SK-N-SH (cell line): Measurements from ENCODE around the gene VCX3B.

Source experiments
- CTCF ChIP-seq: fragments of 200-600 bp; sonication (generic); IDR thresholded peaks from 2 replicates; pipeline ENCODE4 v1.6.1; 2017; ENCODE audit warnings: antibody characterized with exemption, mild to moderate bottlenecking, moderate library complexity
- EZH2phosphoT487 ChIP-seq: fragments of 200-600 bp; sonication (generic); IDR thresholded peaks from 2 replicates; pipeline ENCODE4 v1.6.1; 2017; ENCODE audit warnings: low read depth, mixed run types, mild to moderate bottlenecking, antibody characterized with exemption, moderate library complexity, borderline replicate concordance
- PBX3 ChIP-seq: IDR thresholded peaks from 2 replicates; pipeline ENCODE4; 2012
- POLR2AphosphoS5 ChIP-seq: IDR thresholded peaks from 2 replicates; pipeline ENCODE4 v1.6.1; 2012; ENCODE audit warnings: low read depth, low read length
- SMC3 ChIP-seq: IDR thresholded peaks from 2 replicates; pipeline ENCODE4 v1.6.1; 2012; ENCODE audit warnings: low read depth, low read length, improper control_type of control experiment

GRCh38 chrX:8447368-8447767 is 17.3 kb upstream of the VCX3B start:
- TF ChIP-seq CTCF (no peak), EZH2phosphoT487 (no peak), POLR2AphosphoS5 (no peak), PBX3 (no peak), SMC3 (no peak)
